ENCODE results near the gene KRT2. TPM values are rescaled to one million over a fixed set of nuclear protein-coding genes. Genes with fewer than 3 reads are reported as not detected.

Gene KRT2
- total and polyA plus RNA-seq, 7 donors = not detected

GRCh38 chr12:52598966-52599365, 53.0 kb downstream of the KRT2 start:
- DNase-seq = no peak
- 86 to 92% (median 89%) methylated on average over 5 of the region's 5 CpGs for WGBS, 3 donors
- H3K27me3 ChIP-seq (ENCODE audit: insufficient read depth in 3 of 3, low read length in 2 of 3) = peaks cover 0 to 32% (median 8%) of the 10 kb centered on the region in 3 donors

More at GRCh38 chr12:52598966-52599365, 53.0 kb downstream of the KRT2 start:
- no peaks in the 10 kb centered on the region for H3K4me1 ChIP-seq
- no peak for ATAC-seq
- H3K4me3 ChIP-seq = no peak overlapping the region
- H3K36me3 ChIP-seq (ENCODE audit: insufficient read depth in 1 of 2, low read depth in 1 of 2) = no peaks in the 10 kb centered on the region
- intact Hi-C loops (cut with DNase I) = no loop called here
- no peaks in the 10 kb centered on the region for H3K9me3 ChIP-seq
- no peak for TF ChIP-seq CTCF (IDR thresholded peaks at IDR 0.05)
- no peak overlapping the region for H3K27ac ChIP-seq

Other genes starting within 250 kb of the KRT2 start
- gene KRT82, start 245.9 kb downstream of the KRT2 start, total RNA-seq = not detected
- gene KRT82, start 245.9 kb downstream of the KRT2 start, polyA plus RNA-seq = not detected
- not detected for gene KRT75, start 217.8 kb downstream of the KRT2 start, total RNA-seq
- gene KRT75, start 217.8 kb downstream of the KRT2 start, polyA plus RNA-seq = not detected
- gene KRT6B, start 200.1 kb downstream of the KRT2 start, total RNA-seq = under 1 TPM in 2 of 4 donors, not detected in 2; 0.26 to 0.32 TPM
- gene KRT6B, start 200.1 kb downstream of the KRT2 start, polyA plus RNA-seq = under 1 TPM in 2 of 3 donors, not detected in 1; 0.04 TPM
- gene KRT6C, start 178.4 kb downstream of the KRT2 start, total RNA-seq = under 1 TPM in 2 of 4 donors, not detected in 2; 0.21 to 0.24 TPM
- under 1 TPM in 1 of 3 donors, not detected in 2; 0.04 TPM for gene KRT6C, start 178.4 kb downstream of the KRT2 start, polyA plus RNA-seq
- gene KRT6A, start 159.0 kb downstream of the KRT2 start, total RNA-seq = 1 to 10 TPM in 2 of 4 donors, under 1 TPM in 1, not detected in 1; 0.53 to 1.4 (median 1.2) TPM
- under 1 TPM; 0.13 to 0.51 (median 0.35) TPM for gene KRT6A, start 159.0 kb downstream of the KRT2 start, polyA plus RNA-seq
- gene KRT5, start 131.8 kb downstream of the KRT2 start, total RNA-seq = 1 to 10 TPM in 1 of 4 donors, under 1 TPM in 2, not detected in 1; 0.61 to 1.4 (median 0.85) TPM
- gene KRT5, start 131.8 kb downstream of the KRT2 start, polyA plus RNA-seq = under 1 TPM; 0.21 to 0.86 (median 0.48) TPM
- not detected for gene KRT71, start 99.1 kb downstream of the KRT2 start, total RNA-seq
- gene KRT71, start 99.1 kb downstream of the KRT2 start, polyA plus RNA-seq = not detected
- not detected for gene KRT74, start 78.4 kb downstream of the KRT2 start, total RNA-seq
- not detected for gene KRT74, start 78.4 kb downstream of the KRT2 start, polyA plus RNA-seq
- not detected for gene KRT72, start 50.7 kb downstream of the KRT2 start, total RNA-seq
- not detected for gene KRT72, start 50.7 kb downstream of the KRT2 start, polyA plus RNA-seq
- not detected for gene KRT73, start 33.7 kb downstream of the KRT2 start, total RNA-seq
- gene KRT73, start 33.7 kb downstream of the KRT2 start, polyA plus RNA-seq = not detected
- gene KRT1, start 28.2 kb upstream of the KRT2 start, total RNA-seq = 1 to 10 TPM in 1 of 4 donors, under 1 TPM in 2, not detected in 1; 0.16 to 1.1 (median 0.25) TPM
- gene KRT1, start 28.2 kb upstream of the KRT2 start, polyA plus RNA-seq = under 1 TPM in 1 of 3 donors, not detected in 2; 0.13 TPM
- not detected for gene KRT77, start 51.3 kb upstream of the KRT2 start, total RNA-seq
- under 1 TPM in 2 of 3 donors, not detected in 1; 0.01 to 0.04 TPM for gene KRT77, start 51.3 kb upstream of the KRT2 start, polyA plus RNA-seq
- gene KRT76, start 125.1 kb upstream of the KRT2 start, total RNA-seq = not detected
- not detected for gene KRT76, start 125.1 kb upstream of the KRT2 start, polyA plus RNA-seq
- not detected for gene KRT3, start 143.9 kb upstream of the KRT2 start, total RNA-seq
- gene KRT3, start 143.9 kb upstream of the KRT2 start, polyA plus RNA-seq = not detected
- under 1 TPM in 2 of 4 donors, not detected in 2; 0.12 to 0.15 TPM for gene KRT4, start 161.9 kb upstream of the KRT2 start, total RNA-seq
- 1 to 10 TPM in 1 of 3 donors, under 1 TPM in 1, not detected in 1; 0.72 to 1.7 TPM for gene KRT4, start 161.9 kb upstream of the KRT2 start, polyA plus RNA-seq
- not detected for gene KRT79, start 182.1 kb upstream of the KRT2 start, total RNA-seq
- under 1 TPM in 2 of 3 donors, not detected in 1; 0.03 to 0.05 TPM for gene KRT79, start 182.1 kb upstream of the KRT2 start, polyA plus RNA-seq
- not detected for gene KRT78, start 196.8 kb upstream of the KRT2 start, total RNA-seq
- gene KRT78, start 196.8 kb upstream of the KRT2 start, polyA plus RNA-seq = under 1 TPM in 1 of 3 donors, not detected in 2; 0.04 TPM